Spleen (tissue), 11 donors: ENCODE data around the gene ZNF277. TPM values are rescaled to one million over a fixed set of nuclear protein-coding genes. Genes with fewer than 3 reads are reported as not detected.

Source experiments
- DNase-seq: peaks from one replicate; pipeline ENCODE4 v3.0.0-alpha.2; 2020
- H3K27ac ChIP-seq, 8 donors: fragments of 200-600 bp; sonication (generic) in 7 of 8; 1 replicate in 4 of 8; 2 replicates in 4 of 8; pipeline versions ENCODE4 v1.5.0 to v1.8.0; 2016 to 2021; ENCODE audit warnings: inconsistent platforms in 4 of 8, mild to moderate bottlenecking in 4 of 8, moderate library complexity in 1 of 8
- H3K27me3 ChIP-seq, 7 donors: fragments of 200-600 bp; sonication (generic) in 6 of 7; replicated peaks in 1 of 7; 1 replicate in 4 of 7; 2 replicates in 3 of 7; pipeline versions ENCODE4 v1.5.0 to v1.8.0; 2016 to 2021; ENCODE audit warnings: inconsistent platforms in 3 of 7, mild to moderate bottlenecking in 1 of 7
- H3K36me3 ChIP-seq, 6 donors: fragments of 200-600 bp; sonication (generic) in 5 of 6; 1 replicate in 4 of 6; 2 replicates in 2 of 6; pipeline versions ENCODE4 v1.5.0 to v1.8.0; 2016 to 2021; ENCODE audit warnings: inconsistent platforms in 2 of 6
- H3K4me1 ChIP-seq, 6 donors: fragments of 200-600 bp; sonication (generic) in 5 of 6; 1 replicate in 3 of 6; 2 replicates in 3 of 6; pipeline versions ENCODE4 v1.5.0 to v1.8.0; 2016 to 2021; ENCODE audit warnings: inconsistent platforms in 3 of 6
- H3K4me3 ChIP-seq, 8 donors: fragments of 200-600 bp; sonication (generic) in 7 of 8; 1 replicate in 4 of 8; 2 replicates in 4 of 8; pipeline versions ENCODE4 v1.5.0 to v1.8.0; 2016 to 2021; ENCODE audit warnings: inconsistent platforms in 4 of 8, mild to moderate bottlenecking in 4 of 8, moderate library complexity in 2 of 8
- H3K9me3 ChIP-seq, 8 donors: fragments of 200-600 bp; sonication (generic) in 7 of 8; 1 replicate in 4 of 8; 2 replicates in 4 of 8; pipeline versions ENCODE4 v1.5.0 to v1.8.0; 2016 to 2021; ENCODE audit warnings: inconsistent platforms in 4 of 8
- CTCF ChIP-seq, 11 experiments: fragments of 200-600 bp in 7 of 11; fragments of 450-650 bp in 4 of 11; sonication (generic) in 4 of 11; IDR thresholded peaks in 8 of 11; conservative IDR thresholded peaks in 3 of 11; 1 replicate in 7 of 11; 2 replicates in 4 of 11; pipeline versions ENCODE4 v1.4.0 to v1.8.0; 2016 to 2021; ENCODE audit warnings: antibody characterized with exemption in 11 of 11, inconsistent platforms in 4 of 11, mild to moderate bottlenecking in 1 of 11
- POLR2A ChIP-seq, 3 donors: fragments of 450-650 bp; IDR thresholded peaks; one replicate each; pipeline ENCODE4 v1.5.1; 2017; ENCODE audit warnings: antibody characterized with exemption in 3 of 3, mild to moderate bottlenecking in 1 of 3
- POLR2AphosphoS5 ChIP-seq, 3 donors: sonication (generic); formaldehyde crosslinking; IDR thresholded peaks; one replicate each; pipeline ENCODE4 v1.5.1; 2017; ENCODE audit warnings: antibody characterized with exemption in 3 of 3
- WGBS, 5 donors: extraction: QIAGEN DNeasy Blood & Tissue Kit in 3 of 5; methylation state at CpG; one replicate each; pipeline versions ENCODE4 v1.1.5 to v1.1.7; 2013 to 2018; 5-methylcytosine and 5-hydroxymethylcytosine counted together
- intact Hi-C: fragments of 100-400 bp; cut with DNase I; formaldehyde crosslinking; loops from one replicate; pipeline ENCODE4 v1.15.0; 2023; ENCODE audit warnings: low total_unique reads
- polyA plus RNA-seq, 3 donors: library from polyadenylated mRNA; stranded (reverse); fragments of 200-250 nt; gene quantifications; one replicate each; pipeline ENCODE4 v1.2.1, GENCODE V29; 2013
- total RNA-seq, 7 donors: library from RNA; depleted of rRNA in 3 of 7; stranded (reverse); fragments of >200 nt in 3 of 7; fragmentation: NEBNext Ultra II Directional in 4 of 7; extraction: Animal tissue kit (Norgen Biotek cat#: 25700) in 4 of 7; gene quantifications; one replicate each; pipeline versions ENCODE4 v1.1.0 to v1.2.1, GENCODE V29; 2016 to 2021
- donor health status: healthy with polysubstance abuse.
- donor health status: DM: no; HTN: no; CAD: no; lungs with moderate emphysema.
- donor health status: DM: no; HTN: no; CAD: no.
- donor health status: Bipolar disorder and iron deficiency.
- donor health status: healthy.
- donor health status: DM: no; HTN: no; CAD: no.
- donor health status: DM: yes; HTN: yes; CAD: no.

The ZNF277 gene
- total and polyA plus RNA-seq, 10 donors, result 14.5 to 36.1 (median 19.6) TPM

GRCh38 chr7:112204499-112205342 is 1.8 kb upstream of the ZNF277 start:
- H3K36me3 ChIP-seq, result no peaks in the 10 kb centered on the region
- peaks cover 13 to 57% (median 36%) of the 10 kb centered on the region in 6 donors for H3K4me1 ChIP-seq
- peak overlapping the region; percentile 56 to 96 (median 91) for H3K4me3 ChIP-seq
- no peaks in the 10 kb centered on the region for H3K9me3 ChIP-seq
- no peak for DNase-seq
- intact Hi-C loops, result no loop called here
- WGBS, 5 donors, result 1 to 3% (median 2%) methylated on average over 14 of the region's 14 CpGs
- H3K27ac ChIP-seq, result peak overlapping the region in 6 of 8 donors; percentile 81 to 92 (median 84)
- TF ChIP-seq POLR2AphosphoS5 (IDR thresholded peaks at IDR 0.05), result no peak
- no peak for TF ChIP-seq CTCF (IDR thresholded peaks at IDR 0.05 in 8 of 11, conservative IDR thresholded peaks at IDR 0.05 in 3 of 11)
- TF ChIP-seq POLR2A (IDR thresholded peaks at IDR 0.05), result no peak
- peaks cover 0 to 43% (median 5%) of the 10 kb centered on the region in 7 donors for H3K27me3 ChIP-seq

GRCh38 chr7:112205343-112206237 is 905 bp upstream of the ZNF277 start:
- Histone ChIP-seq H3K36me3 (no peaks in the 10 kb centered on the region), H3K27me3 (peaks cover 0 to 43% (median 5%) of the 10 kb centered on the region in 7 donors), H3K4me1 (peaks cover 13 to 58% (median 36%) of the 10 kb centered on the region in 6 donors), H3K9me3 (no peaks in the 10 kb centered on the region), H3K27ac (peak overlapping the region; percentile 44 to 92 (median 82)), H3K4me3 (peak overlapping the region; percentile 56 to 96 (median 91))
- WGBS, 5 donors, result 0 to 1% (median 1%) methylated on average over 57 to 69 of the region's 69 CpGs
- intact Hi-C loops, result no loop called here
- TF ChIP-seq POLR2AphosphoS5 (IDR thresholded peaks at IDR 0.05), result no peak
- TF ChIP-seq POLR2A (IDR thresholded peaks at IDR 0.05), result no peak
- no peak for TF ChIP-seq CTCF (IDR thresholded peaks at IDR 0.05 in 8 of 11, conservative IDR thresholded peaks at IDR 0.05 in 3 of 11)
- DNase-seq, result peak; percentile 93

DNA sequence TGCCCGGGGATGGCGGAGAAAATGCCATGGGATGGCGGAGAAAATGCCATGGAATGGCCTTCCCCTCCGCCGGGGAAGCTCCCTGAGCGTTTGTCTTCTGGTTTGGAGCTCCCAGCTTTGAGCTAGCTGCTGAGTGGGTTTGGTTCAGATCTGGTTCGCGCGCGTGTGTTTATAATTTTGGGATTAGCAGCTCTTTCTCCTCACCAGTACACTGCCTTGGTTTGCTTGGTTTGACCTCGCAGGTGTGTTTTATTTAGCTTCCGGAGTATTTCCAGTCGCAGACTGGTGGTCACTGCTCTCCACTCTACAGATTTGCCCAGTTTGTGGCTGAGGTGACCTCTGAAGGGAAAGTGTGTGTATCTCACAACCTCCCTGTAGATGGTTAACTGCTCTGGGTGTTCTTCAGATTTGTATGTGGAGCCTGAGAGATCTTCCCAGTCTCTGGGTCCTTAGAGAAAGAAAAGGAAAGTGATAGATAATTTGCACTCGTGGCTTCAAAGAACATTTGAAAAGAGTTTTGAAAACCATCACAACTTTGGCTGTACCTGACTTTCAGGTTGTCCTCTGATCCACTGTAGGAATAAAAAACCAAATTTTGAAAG is 597 bp downstream of the ZNF277 start:
- DNase-seq, result no peak
- H3K27me3 ChIP-seq, result peaks cover 0 to 34% (median 5%) of the 10 kb centered on the region in 7 donors
- intact Hi-C loops, result no loop called here

More for the DNA sequence above, 597 bp downstream of the ZNF277 start:
- TF ChIP-seq POLR2A (IDR thresholded peaks at IDR 0.05), result no peak
- TF ChIP-seq CTCF (IDR thresholded peaks at IDR 0.05 in 8 of 11, conservative IDR thresholded peaks at IDR 0.05 in 3 of 11), result no peak
- TF ChIP-seq POLR2AphosphoS5 (IDR thresholded peaks at IDR 0.05), result no peak
- H3K4me3 ChIP-seq, result peak overlapping the region; percentile 56 to 96 (median 91)
- H3K36me3 ChIP-seq, result no peaks in the 10 kb centered on the region
- peaks cover 13 to 67% (median 38%) of the 10 kb centered on the region in 6 donors for H3K4me1 ChIP-seq
- WGBS, 5 donors, result 0 to 2% (median 1%) methylated on average over 14 of the region's 14 CpGs
- H3K27ac ChIP-seq, result peak overlapping the region; percentile 52 to 92 (median 82)
- H3K9me3 ChIP-seq, result no peaks in the 10 kb centered on the region
